GM12892 (cell line): ENCODE data around the gene STAG1.
"Not testable (repeated sequence)": the region's sequence is repeated elsewhere in the genome, so short reads cannot be mapped to it uniquely, and the experiment has no call there.

Experiments
- POLR2A ChIP-seq: IDR thresholded peaks from 2 replicates; pipeline ENCODE4 v1.6.1; 2011; ENCODE audit warnings: low read depth, low read length, control low read depth
- TAF1 ChIP-seq: IDR thresholded peaks from 2 replicates; pipeline ENCODE4 v1.6.1; 2011; ENCODE audit warnings: low read depth, mild to moderate bottlenecking, control low read depth, low read length, borderline replicate concordance

DNA sequence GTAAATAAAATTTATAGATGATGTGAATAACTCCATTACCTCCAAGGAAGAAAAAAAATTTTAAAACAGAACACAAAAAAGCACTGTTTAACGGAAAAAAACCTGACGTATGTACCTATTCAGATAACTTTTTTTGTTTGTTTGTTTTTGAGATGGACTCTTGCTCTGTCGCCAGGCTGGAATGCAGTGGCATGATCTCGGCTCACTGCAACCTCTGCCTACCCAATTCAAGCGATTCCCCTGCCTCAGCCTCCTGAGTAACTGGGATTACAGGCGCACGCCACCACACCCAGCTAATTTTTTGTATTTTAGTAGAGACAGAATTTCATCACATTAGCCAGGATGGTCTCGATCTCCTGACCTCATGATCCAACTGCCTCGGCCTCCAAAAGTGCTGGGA lies 40.3 kb downstream of the STAG1 start:
- TF ChIP-seq TAF1, POLR2A: not testable (repeated sequence)
